ENCODE data around the gene OR8G5.
"Not testable (repeated sequence)": the region's sequence is repeated elsewhere in the genome, so short reads cannot be mapped to it uniquely, and the experiment has no call there.

OR8G5 gene, protein sequence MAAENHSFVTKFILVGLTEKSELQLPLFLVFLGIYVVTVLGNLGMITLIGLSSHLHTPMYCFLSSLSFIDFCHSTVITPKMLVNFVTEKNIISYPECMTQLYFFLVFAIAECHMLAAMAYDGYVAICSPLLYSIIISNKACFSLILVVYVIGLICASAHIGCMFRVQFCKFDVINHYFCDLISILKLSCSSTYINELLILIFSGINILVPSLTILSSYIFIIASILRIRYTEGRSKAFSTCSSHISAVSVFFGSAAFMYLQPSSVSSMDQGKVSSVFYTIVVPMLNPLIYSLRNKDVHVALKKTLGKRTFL

DNA sequence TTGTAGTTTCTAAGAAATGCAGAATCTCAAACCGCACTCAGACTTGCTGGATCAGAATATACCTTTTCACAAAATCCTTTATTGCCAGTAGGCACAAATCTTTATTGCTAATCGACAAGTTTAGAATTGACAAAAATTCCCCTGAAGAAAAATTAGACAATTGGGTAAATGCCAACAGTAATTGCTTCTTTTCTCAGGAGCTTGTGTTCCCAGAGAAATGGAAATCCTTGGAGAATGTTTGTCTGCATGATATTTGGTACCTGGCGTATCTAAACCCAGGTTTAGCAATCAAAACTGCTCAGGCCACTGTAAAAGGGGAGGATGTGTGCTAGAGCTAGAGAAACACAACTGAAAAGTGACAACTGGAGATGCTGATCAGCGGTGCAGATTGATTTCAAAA, at the start of gene OR8G5:
OR8G5 (plus strand) TSS at position 301 of the 400 bp plus-strand sequence. CDS start 8,556 bp downstream, outside the sequence.
- DNase-seq = no peak

DNA sequence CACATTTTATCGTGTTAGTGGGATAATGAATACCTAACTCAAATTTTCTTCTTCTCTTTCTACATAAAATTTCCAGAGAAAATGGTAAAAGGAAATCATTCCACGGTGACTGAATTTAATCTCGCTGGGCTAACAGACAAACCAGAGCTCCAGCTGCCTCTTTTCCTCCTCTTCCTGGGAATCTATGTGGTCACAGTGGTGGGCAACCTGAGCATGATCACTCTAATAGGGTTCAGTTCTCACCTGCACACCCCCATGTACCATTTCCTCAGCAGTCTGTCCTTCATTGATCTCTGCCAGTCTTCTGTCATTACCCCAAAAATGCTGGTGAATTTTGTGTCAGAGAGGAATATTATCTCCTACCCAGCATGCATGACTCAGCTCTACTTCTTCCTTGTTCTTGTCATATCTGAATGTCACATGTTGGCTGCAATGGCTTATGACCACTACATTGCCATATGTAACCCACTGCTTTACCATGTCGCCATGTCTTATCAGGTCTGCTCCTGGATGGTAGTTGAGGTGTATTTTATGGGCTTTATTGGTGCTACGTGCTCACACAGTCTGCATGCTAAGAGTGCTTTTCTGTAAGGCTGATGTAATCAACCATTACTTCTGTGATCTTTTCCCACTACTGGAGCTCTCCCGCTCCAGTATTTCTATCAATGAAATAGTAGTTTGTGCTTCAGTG, 48.9 kb upstream of the OR8G5 start:
- no peak for DNase-seq

DNA sequence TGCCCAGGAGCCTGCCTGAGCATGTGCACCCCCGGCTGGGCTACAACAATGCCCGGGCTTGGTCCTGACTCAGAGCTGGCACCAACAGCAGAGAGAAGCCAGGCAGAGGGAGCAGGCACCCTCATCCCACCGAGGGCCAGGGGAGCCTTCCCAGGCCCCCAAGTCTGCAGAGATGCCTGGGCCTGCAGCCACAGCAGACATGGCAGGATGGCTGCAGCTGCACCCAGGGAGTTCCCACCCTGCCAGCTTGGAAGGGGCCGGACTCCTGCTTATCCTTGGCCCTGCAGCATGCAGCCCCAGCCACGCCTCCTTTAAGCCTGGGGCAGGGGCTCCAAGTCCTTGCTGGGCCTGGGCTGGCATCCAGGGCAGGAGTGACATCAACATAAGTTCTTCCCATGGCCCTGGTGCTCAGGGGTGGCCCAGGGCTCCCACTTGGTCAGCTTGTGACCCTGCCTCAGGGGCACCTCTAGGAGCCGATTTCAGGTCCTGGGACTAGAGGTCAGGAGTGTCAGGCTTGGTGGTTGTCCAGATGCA, 46.3 kb upstream of the OR8G5 start:
- no peak for DNase-seq

DNA sequence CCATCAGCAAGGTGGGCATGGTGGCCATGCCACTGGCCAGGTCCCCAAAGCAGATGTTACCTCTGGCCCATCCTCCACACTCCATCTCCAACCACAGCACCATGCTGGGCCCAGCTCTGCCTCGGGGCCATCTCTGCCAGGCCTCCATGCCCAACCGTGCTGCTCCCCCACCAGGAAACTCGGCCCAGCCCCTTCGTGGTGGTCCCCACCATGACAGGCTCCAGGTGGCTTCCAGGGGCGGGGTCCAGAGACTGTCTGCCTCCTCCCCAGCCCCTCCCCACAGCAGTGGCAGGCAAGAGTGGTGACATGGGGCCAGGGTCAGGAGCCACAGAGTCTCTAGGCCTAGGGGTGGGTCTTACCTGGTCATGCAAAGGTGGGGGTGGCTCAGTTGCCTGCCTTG, 45.8 kb upstream of the OR8G5 start:
- no peak for DNase-seq

DNA sequence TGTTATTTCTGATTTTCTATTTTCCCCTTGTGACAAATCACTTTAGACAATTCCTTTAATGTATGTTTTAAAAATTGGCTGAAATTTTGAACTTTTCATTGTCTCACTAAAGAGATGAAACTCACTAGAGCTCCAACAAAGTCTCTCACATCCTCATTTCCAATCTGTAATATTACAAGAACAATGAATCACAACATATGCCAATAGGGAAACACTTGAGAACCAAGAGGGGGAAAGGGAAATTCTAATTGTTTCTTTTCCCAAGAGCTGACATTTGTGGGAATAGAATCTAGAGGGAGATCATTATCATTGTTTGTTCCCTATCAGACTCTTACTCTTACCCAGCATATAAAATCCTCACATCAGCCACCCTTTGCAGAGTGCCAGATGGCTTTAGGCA, 44.9 kb upstream of the OR8G5 start:
- no peak for DNase-seq

DNA sequence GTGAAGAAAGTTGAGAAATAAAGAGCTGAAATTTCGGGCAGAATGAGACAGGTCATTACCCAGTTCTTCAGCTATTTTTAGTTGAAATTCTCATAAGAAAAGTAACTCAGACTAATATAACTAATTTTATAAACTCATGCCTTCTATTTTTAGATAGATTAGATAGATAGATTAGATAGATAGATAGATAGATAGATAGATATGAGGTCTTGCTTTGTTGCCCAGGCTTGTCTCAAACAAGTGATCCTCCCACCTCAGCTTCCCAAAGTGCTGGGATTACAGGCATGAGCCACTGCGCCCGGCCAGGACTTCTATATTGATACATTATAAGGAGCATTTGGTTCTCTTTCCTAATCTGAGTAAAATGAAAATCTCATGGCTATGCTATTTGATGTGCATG, 42.1 kb upstream of the OR8G5 start:
- no peak for DNase-seq

DNA sequence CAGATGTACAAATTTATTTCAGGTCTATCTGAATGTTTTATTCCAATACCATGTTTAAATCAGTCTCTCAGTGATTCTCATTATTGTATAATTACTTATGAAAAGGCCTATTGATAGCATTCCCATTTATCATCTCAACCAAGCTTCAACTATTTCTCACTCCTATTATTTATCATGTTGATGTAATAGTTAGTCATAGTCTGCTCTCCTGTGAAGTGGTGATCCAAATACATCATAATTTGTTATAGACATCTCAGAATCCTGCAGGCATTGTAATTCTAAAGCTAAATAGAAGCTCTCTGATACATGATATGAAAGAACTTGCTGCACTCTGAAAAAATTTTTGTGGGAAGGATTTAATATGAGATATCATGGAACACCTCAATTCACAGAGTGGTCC, 37.0 kb upstream of the OR8G5 start:
- DNase-seq = no peak

DNA sequence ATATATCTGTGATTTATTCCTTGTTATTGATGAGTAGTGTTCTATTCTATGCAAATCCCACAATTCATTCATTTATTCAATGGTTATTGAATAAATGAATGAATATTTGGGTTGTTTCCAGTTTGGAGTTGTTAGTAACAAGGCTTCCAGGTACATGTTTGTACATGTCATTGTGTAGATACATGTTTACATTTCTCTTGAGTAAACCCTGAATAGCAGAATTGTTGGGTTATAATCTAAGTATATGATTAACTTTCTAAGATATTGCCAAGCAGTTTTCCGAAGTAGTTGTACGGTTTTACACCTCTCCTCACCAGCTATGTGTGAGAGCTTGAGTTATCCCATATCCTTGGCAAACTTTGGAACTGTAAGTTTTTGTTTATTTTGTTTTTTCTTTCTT, 33.8 kb upstream of the OR8G5 start:
- no peak for DNase-seq

DNA sequence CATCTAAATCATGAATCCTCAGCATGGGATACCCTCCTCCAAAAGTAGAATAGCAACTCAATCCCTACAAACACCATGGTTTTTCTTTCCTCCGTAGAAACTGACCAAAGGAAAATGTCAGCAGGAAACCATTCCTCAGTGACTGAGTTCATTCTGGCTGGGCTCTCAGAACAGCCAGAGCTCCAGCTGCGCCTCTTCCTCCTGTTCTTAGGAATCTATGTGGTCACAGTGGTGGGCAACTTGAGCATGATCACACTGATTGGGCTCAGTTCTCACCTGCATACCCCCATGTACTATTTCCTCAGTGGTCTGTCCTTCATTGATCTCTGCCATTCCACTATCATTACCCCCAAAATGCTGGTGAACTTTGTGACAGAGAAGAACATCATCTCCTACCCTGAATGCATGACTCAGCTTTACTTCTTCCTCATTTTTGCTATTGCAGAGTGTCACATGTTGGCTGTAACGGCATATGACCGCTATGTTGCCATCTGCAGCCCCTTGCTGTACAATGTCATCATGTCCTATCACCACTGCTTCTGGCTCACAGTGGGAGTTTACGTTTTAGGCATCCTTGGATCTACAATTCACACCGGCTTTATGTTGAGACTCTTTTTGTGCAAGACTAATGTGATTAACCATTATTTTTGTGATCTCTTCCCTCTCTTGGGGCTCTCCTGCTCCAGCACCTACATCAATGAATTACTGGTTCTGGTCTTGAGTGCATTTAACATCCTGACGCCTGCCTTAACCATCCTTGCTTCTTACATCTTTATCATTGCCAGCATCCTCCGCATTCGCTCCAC, 31.4 kb upstream of the OR8G5 start:
- DNase-seq = not testable (repeated sequence)

DNA sequence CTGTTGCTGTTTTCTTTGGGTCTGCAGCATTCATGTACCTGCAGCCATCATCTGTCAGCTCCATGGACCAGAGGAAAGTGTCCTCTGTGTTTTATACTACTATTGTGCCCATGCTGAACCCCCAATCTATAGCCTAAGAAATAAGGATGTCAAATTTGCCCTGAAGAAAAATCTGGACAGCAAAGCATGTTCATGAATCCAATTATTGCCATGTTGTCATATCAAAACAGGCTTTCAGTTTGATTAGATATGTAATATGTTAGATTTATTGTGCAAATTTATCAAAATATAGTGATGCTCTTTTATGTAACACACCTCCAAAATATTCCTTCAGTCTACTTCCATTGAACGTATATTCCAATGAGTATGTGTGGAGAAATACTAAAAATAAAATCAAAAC, 30.7 kb upstream of the OR8G5 start:
- no peak for DNase-seq

DNA sequence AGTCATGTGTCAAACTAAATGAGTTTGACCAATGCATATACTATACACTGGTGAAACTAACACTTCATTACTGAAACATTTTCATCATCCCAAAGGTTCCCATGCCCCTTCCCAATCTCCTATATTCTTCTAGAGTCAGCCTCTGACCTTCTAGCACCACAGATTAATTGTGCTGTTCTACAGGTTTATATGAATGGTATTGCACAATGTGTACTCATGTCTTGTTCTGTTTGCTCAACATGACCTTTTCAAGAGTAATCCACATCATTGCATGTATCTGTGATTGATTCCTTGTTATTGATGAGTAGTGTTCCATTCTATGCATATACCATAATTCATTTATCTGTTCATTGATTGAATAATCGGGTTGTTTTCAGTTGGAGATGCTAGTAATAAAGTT, 22.8 kb upstream of the OR8G5 start:
- no peak for DNase-seq

DNA sequence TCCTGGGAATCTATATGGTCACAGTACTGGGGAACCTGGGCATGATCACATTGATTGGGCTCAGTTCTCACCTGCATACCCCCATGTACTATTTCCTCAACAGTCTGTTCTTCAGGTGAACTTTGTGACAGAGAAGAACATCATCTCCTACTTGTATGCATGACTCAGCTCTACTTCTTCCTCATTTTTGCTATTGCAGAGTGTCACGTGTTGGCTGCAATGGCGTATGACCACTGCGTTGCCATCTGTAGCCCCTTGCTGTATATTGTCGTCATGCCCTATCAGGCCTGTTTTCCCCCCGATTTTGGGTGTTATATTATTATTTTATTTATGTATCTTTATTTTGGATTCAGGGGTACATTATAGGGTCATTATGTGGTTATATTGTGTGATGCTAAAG, 17.7 kb upstream of the OR8G5 start:
- no peak for DNase-seq

DNA sequence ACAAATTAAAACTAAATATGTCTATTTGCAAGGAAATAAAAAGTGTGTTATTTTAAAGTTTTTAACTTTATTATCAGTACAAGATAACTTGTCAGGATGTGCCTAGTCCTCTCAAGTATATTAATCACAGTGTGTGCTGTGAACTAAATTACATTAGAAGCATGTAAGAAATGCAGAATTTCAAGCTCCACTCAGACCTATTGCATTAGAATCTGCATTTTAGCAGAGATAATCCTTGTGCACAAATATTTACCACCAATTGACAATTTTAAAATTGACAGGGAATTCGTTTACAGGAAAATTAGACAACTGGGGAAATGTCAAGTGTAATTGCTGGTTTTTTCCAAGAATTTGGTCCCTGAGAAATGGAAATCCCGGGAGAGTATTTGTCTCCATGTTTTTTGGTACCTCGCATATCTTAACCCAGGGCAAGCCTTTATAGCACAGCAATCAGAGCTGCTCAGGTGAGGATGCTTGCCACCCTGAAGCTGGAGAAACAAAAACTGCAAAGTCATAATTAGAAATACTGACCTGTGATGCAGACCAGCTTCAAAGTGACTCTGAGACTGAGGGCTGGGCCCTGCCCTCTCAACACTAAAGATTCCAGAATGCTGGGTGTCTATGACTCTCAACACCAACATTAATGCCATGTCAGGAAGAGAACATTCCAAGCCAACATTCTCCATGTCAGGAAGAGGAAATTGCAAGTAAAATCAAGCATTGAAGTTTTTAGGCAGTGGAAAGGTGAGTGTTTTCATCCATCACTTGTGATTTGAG, 15.4 kb upstream of the OR8G5 start, which contains the start of gene OR8G1:
OR8G1 (plus strand) TSS at position 475 of the 777 bp plus-strand sequence. CDS start 8,581 bp downstream, outside the sequence.
- no peak for DNase-seq

DNA sequence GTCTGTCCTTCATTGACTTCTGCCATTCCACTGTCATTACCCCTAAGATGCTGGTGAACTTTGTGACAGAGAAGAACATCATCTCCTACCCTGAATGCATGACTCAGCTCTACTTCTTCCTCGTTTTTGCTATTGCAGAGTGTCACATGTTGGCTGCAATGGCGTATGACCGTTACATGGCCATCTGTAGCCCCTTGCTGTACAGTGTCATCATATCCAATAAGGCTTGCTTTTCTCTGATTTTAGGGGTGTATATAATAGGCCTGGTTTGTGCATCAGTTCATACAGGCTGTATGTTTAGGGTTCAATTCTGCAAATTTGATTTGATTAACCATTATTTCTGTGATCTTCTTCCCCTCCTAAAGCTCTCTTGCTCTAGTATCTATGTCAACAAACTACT, 6.3 kb upstream of the OR8G5 start:
- DNase-seq = not testable (repeated sequence)

DNA sequence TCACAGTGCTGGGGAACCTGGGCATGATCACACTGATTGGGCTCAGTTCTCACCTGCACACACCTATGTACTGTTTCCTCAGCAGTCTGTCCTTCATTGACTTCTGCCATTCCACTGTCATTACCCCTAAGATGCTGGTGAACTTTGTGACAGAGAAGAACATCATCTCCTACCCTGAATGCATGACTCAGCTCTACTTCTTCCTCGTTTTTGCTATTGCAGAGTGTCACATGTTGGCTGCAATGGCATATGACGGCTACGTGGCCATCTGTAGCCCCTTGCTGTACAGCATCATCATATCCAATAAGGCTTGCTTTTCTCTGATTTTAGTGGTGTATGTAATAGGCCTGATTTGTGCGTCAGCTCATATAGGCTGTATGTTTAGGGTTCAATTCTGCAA, 8.9 kb downstream of the OR8G5 start:
- DNase-seq = not testable (repeated sequence)

DNA sequence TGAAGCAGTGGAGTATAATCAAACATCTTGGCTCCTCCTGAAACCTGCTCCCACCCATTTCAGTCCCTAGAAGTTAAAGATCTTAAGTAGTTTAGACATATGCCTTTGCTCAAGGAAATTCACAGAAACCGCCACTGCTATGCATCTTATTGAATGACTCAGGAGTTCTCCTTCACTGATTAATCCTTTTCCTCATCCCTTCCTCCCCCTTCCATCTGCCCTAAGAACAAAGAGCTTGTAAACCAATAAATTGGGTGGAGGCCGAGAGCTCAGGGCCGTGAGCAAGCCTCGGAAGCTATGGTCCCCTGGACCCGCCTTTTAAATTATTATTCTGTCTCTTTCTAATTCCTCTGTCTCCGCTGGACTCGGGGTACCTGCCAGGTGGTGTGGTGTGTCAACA, 14.7 kb downstream of the OR8G5 start:
- DNase-seq = not testable (repeated sequence)

DNA sequence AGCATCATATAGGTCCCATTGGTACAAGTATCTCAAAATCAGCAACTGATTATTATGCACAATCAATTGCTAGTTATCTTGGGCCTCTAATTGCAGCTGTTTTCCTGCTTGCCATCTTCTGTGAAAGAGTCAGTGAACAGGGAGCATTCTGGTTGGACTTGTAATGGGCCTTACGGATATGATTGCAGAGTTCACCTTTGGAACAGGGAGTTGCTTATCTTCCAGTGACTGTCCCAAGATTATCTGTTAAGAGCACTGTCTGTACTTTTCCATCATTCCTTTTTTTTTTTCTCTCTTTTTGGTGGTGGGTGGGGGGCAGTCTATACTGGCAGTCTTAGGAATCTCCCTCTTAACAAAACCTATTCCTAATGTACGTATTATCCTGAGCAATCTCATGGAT, 17.8 kb downstream of the OR8G5 start:
- no peak for DNase-seq

DNA sequence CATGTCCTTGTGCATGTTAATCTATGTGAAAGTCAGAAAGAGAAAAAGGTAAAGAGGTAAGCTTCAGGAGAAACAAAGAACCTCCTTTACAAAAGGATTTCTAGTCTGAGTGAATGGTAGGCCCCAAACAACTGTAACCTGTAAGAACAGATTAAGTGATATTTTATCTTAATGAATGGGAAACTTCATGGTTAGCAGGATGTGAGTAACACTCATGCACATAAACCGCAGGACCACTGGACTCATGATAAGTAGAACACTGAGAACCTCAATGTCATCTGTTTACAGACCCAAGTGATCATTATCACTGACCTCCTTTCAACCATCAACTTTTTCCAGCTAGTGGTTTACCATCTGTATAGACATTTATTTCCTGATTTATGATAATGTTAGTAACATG, 19.9 kb downstream of the OR8G5 start:
- DNase-seq = no peak

DNA sequence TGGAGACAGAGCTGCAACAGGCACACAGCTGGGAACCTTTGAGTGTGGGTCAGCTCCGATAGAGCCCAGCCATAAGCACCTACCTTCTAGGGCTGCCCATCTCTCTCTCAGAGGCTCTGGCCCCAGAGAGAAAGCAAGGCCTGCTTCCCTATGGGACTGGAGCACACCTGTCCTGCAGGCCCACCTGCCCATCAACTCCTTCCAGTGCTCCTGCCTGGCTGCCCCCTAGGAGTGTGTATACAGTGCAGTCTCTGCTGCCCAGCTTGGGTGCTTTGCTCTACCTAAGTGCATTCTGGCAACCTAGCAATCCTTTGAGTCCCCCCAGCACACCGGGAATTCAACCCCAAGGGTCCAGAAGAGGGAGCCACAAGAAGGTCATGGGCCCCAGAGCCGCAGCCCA, 21.0 kb downstream of the OR8G5 start:
- no peak for DNase-seq

DNA sequence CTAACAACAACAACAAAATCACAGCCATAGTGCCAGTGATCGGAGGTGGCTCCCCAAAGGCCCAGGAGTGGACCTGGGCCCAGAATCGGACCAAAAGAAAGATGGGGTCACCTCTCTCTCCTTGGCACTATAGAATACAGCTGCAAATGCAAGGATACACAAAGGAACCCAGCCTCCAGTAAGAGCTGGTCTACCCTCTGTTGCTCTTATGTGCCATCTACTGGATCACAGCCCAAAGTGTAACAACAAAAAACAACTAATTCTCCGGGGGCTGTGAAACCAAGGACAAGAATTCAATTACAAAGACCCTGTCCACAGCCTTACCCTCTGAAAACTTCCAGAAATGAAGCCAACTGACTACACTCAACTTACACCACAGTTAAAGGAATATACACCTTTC, 21.6 kb downstream of the OR8G5 start:
- no peak for DNase-seq

DNA sequence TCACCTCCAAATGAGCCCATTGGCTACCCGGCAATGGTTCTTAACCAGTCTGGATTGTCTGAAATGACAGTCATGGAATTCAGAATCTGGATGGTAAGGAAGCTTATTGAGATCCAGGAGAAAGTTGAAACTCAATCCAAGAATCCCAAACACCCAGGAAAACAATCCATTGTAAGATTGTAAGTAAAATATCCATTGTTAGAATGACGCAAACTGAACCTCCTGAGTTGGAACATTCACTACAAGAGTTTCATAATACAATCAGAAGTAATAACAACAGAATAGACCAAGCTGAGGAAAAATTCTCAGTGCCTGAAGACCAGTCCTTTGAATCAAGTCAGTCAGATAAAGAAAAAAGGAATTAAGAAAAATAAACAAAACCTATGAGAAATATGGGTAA, 22.1 kb downstream of the OR8G5 start:
- no peak for DNase-seq

DNA sequence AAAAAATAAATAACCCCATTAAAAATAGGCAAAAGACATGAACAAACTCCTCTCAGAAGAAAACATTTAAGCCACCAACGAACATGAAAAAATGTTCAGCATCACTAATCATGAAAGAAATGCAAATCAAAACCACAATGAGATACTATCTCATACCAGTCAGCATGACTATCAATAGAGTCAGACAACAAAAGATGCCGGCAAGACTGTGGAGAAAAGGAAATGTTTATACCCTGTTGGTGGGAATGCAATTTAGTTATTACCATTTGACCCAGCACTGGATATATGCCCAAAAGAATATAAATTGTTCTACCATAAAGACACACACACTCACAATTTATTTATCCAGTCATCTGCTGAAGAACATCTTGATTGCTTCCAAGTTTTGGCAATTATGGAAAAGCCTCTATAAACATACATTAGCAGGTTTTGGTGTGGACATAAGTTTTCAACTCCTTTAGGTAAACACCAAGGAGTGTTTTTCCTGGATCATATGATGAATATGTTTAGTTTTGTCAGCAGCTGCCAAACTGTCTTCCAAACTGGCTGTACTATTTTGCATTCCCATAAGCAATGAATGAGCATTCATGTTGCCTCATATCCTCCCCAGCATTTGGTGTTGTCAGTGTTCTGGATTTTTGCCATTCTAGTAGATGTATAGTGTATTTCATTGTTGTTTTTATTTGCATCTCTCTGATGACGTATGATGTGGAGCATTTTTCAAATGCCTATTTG, 29.6 kb downstream of the OR8G5 start:
- no peak for DNase-seq
